ENCODE measurements around the gene JUN.

- TF ChIP-seq POLR2AphosphoS5 (IDR thresholded peaks at IDR 0.05; ENCODE audit: low read depth, low read length) (no peak), SIN3A (IDR thresholded peaks at IDR 0.05; ENCODE audit: borderline replicate concordance, insufficient read depth, low read length) (no peak)
These were observed 45.0 kb downstream of the JUN start for GRCh38 chr1:58738876-58739275.

Measured in PFSK-1 (cell line).